Keratinocyte (primary cell): ENCODE data around the gene CCT3. TPM values are rescaled to one million over a fixed set of nuclear protein-coding genes. Genes with fewer than 3 reads are reported as not detected.
A peak's percentile ranks its signal among the peaks of the same experiment; 100 is the strongest.

ENCODE experiments used
- DNase-seq: peaks from one replicate; pipeline ENCODE4 v3.0.0-alpha.2; 2011; ENCODE audit warnings: low read depth, missing footprints, low spot score
- FAIRE-seq: peaks from 2 replicates; lab custom pipeline; 2011; peaks lifted over from hg19 to GRCh38; lab: Jason Lieb, UNC
- H2AFZ ChIP-seq: 2 replicates; pipeline ENCODE4 v1.6.0; 2012; ENCODE audit warnings: low read length, control low read depth, inconsistent platforms; ENCODE audit not compliant: control insufficient read depth
- H3K27ac ChIP-seq: 2 replicates; pipeline ENCODE4 v1.5.1; 2011; ENCODE audit warnings: low read length; ENCODE audit not compliant: control insufficient read depth, insufficient read depth
- H3K27me3 ChIP-seq: 3 replicates; pipeline ENCODE4 v1.6.0; 2011; ENCODE audit warnings: low read length; ENCODE audit not compliant: control insufficient read depth, insufficient read depth; ENCODE audit errors: extremely low read depth
- H3K36me3 ChIP-seq, 2 experiments: 2 replicates in 1 of 2; 3 replicates in 1 of 2; pipeline ENCODE4 v1.5.1; 2011; ENCODE audit warnings: low read length in 2 of 2, mild to moderate bottlenecking in 1 of 2; ENCODE audit not compliant: control insufficient read depth in 2 of 2, insufficient read depth in 2 of 2; ENCODE audit errors: extremely low read depth in 1 of 2
- H3K4me1 ChIP-seq: 3 replicates; pipeline ENCODE4 v1.5.1; 2011; ENCODE audit warnings: low read length; ENCODE audit not compliant: control insufficient read depth, insufficient read depth; ENCODE audit errors: extremely low read depth
- H3K4me2 ChIP-seq: 3 replicates; pipeline ENCODE4 v1.6.0; 2011; ENCODE audit warnings: low read depth, low read length; ENCODE audit not compliant: control insufficient read depth, insufficient read depth; ENCODE audit errors: extremely low read depth
- H3K4me3 ChIP-seq, 3 experiments: fragments of 200-600 bp in 1 of 3; sonication (generic) in 1 of 3; 2 replicates in 2 of 3; 3 replicates in 1 of 3; pipeline ENCODE4 v1.5.1; 2011 to 2016; ENCODE audit warnings: low read length in 3 of 3, mild to moderate bottlenecking in 3 of 3, control low read depth in 2 of 3, inconsistent platforms in 1 of 3, low read depth in 1 of 3, mixed read lengths in 1 of 3, mixed run types in 1 of 3, moderate library complexity in 1 of 3; ENCODE audit not compliant: control insufficient read depth in 2 of 3, insufficient read depth in 2 of 3; ENCODE audit errors: extremely low read depth in 1 of 3
- H3K79me2 ChIP-seq: 2 replicates; pipeline ENCODE4 v1.6.0; 2012; ENCODE audit warnings: low read length; ENCODE audit not compliant: control insufficient read depth, insufficient read depth
- H3K9ac ChIP-seq: 3 replicates; pipeline ENCODE4 v1.6.0; 2011; ENCODE audit warnings: low read length; ENCODE audit not compliant: control insufficient read depth, insufficient read depth; ENCODE audit errors: extremely low read depth
- H3K9me1 ChIP-seq: 3 replicates; pipeline ENCODE4 v1.6.0; 2011; ENCODE audit warnings: low read length; ENCODE audit not compliant: control insufficient read depth, insufficient read depth; ENCODE audit errors: extremely low read depth
- H3K9me3 ChIP-seq: 2 replicates; pipeline ENCODE4 v1.5.1; 2012; ENCODE audit warnings: low read depth, low read length; ENCODE audit not compliant: control insufficient read depth
- H4K20me1 ChIP-seq: 3 replicates; pipeline ENCODE4 v1.6.0; 2011; ENCODE audit warnings: low read length; ENCODE audit not compliant: control insufficient read depth, insufficient read depth; ENCODE audit errors: extremely low read depth
- CTCF ChIP-seq, 3 experiments: IDR thresholded peaks in 1 of 3; conservative IDR thresholded peaks in 1 of 3; optimal IDR thresholded peaks in 1 of 3; 2 replicates in 2 of 3; 3 replicates in 1 of 3; pipeline versions ENCODE3 to v1.5.1; 2011; ENCODE audit warnings: low read length in 3 of 3, mild to moderate bottlenecking in 3 of 3, moderate library complexity in 2 of 3, control low read depth in 1 of 3, inconsistent platforms in 1 of 3; ENCODE audit not compliant: insufficient read depth in 2 of 3; ENCODE audit errors: extremely low read depth in 1 of 3
- EZH2 ChIP-seq: IDR thresholded peaks from one replicate; pipeline ENCODE4 v1.6.1; 2012; ENCODE audit warnings: inconsistent platforms, mild to moderate bottlenecking, low read length, moderate library complexity
- dilution Hi-C: fragments of 300-500 bp; cut with MboI; formaldehyde crosslinking; loops from one replicate; pipeline ENCODE4 v1.7.0; 2020; ENCODE audit warnings: low sequenced_read_pairs; ENCODE audit not compliant: extremely low pct_ligation_motif_present
- polyA plus RNA-seq, 5 experiments: library from polyadenylated mRNA; depleted of rRNA in 3 of 5; stranded (reverse) in 3 of 5; stranded (forward) in 1 of 5; unstranded in 1 of 5; fragments of >200 nt; gene quantifications; 1 replicate in 1 of 5; 2 replicates in 3 of 5; 3 replicates in 1 of 5; pipeline versions ENCODE4 v1.2.1 to v1.2.3, GENCODE V29; 2011 to 2012; ENCODE audit warnings: missing spikeins in 2 of 5, low read depth in 1 of 5, low replicate concordance in 1 of 5

CCT3 gene
- polyA plus RNA-seq, 1 donor (not counting 4 experiments of a cell fraction or from before 2014, with no cell fraction given) = 530 TPM

DNA sequence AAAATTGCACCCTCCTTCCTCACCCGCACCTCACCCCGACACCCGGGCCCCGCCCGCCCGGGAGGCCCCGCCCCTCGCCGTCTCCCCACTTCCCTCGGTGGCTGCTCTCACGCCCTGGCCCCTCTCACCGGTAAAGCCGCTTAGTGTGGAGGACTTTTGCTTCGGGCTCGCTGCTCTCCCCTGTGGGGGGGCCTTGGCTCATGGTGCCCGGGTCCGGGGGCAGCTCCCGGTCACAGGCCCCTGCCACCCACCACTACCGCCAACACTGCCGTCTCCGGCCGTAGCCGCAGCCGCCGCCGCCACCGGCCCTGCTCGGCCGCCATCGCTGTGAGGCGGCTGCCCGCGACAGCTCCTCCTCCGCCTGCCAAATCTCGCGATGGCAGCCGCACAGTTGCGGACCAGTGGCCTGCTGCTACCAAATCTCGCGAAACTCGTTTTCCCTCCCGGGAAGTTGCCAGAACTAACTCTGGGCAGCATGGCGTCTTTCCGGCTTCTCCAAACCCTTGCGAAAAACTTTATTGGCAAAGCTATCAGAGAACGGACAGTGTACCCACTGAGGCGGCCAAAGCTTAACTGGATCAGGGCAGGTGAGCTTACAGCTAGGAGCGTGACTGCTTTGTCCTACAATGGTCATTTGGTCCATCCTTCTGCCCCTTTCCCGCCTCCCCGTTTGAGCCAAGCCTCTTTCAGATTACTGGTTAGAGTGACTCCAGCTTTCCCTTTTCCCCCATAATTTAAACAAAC is 55.4 kb downstream of the CCT3 start, which contains the start of gene SMG5:
Gene SMG5, minus strand, starts transcription at position 347 of the 744 bp plus-strand sequence. Its CDS starts 145 bp downstream, at position 202.
- peak within 1 kb of the TSS; percentile 54 to 89 (median 85) for H3K4me3 ChIP-seq
- peaks cover 33% of the 10 kb centered on the region for H3K4me1 ChIP-seq
- no peaks in the 10 kb centered on the region for H3K27me3 ChIP-seq
- H3K4me2 ChIP-seq = peak within 1 kb of the TSS; percentile 99
- FAIRE-seq (peak; percentile 71), DNase-seq (no peak)
- H3K27ac ChIP-seq = peak within 1 kb of the TSS; percentile 80
- peak within 1 kb of the TSS; percentile 100 for H2AFZ ChIP-seq
- peaks cover 12 to 15% of the 10 kb centered on the region in 2 experiments for H3K36me3 ChIP-seq
- H4K20me1 ChIP-seq = no peaks in the 10 kb centered on the region
- dilution Hi-C loops = no loop called here
- H3K9me3 ChIP-seq = no peaks in the 10 kb centered on the region
- H3K9ac ChIP-seq = peak within 1 kb of the TSS; percentile 92
- TF ChIP-seq CTCF (optimal IDR thresholded peaks at IDR 0.05 in 1 of 3, IDR thresholded peaks at IDR 0.05 in 1 of 3, conservative IDR thresholded peaks at IDR 0.05 in 1 of 3; ENCODE audit: extremely low read depth in 1 of 3, insufficient read depth in 2 of 3, low read length in 3 of 3) (no peak), EZH2 (no peak)
- H3K9me1 ChIP-seq = no peaks in the 10 kb centered on the region
- H3K79me2 ChIP-seq = peaks cover 59% of the 10 kb centered on the region

- FAIRE-seq (no peak), DNase-seq (no peak)
- dilution Hi-C loops = no loop called here
Observed at GRCh38 chr1:156281693-156282478, 56.2 kb downstream of the CCT3 start.

More at GRCh38 chr1:156281693-156282478, 56.2 kb downstream of the CCT3 start:
- H3K27me3 ChIP-seq = no peaks in the 10 kb centered on the region
- H4K20me1 ChIP-seq = no peaks in the 10 kb centered on the region
- peaks cover 33% of the 10 kb centered on the region for H3K4me1 ChIP-seq
- H3K9me1 ChIP-seq = no peaks in the 10 kb centered on the region
- H3K27ac ChIP-seq = peak overlapping the region; percentile 80
- H2AFZ ChIP-seq = peak overlapping the region; percentile 39
- H3K4me3 ChIP-seq = peak overlapping the region; percentile 54 to 89 (median 85)
- peak overlapping the region; percentile 90 for H3K4me2 ChIP-seq
- peaks cover 62% of the 10 kb centered on the region for H3K79me2 ChIP-seq
- no peak for TF ChIP-seq CTCF (optimal IDR thresholded peaks at IDR 0.05 in 1 of 3, IDR thresholded peaks at IDR 0.05 in 1 of 3, conservative IDR thresholded peaks at IDR 0.05 in 1 of 3; ENCODE audit: extremely low read depth in 1 of 3, insufficient read depth in 2 of 3, low read length in 3 of 3)
- H3K9ac ChIP-seq = peak overlapping the region; percentile 92
- no peaks in the 10 kb centered on the region for H3K9me3 ChIP-seq
- peaks cover 14 to 18% of the 10 kb centered on the region in 2 experiments for H3K36me3 ChIP-seq
